B cell (primary cell): ENCODE data around the gene PARD3B. TPM values are rescaled to one million over a fixed set of nuclear protein-coding genes. Genes with fewer than 3 reads are reported as not detected.

Source experiments
- ATAC-seq: fragments of 200-7000 bp; cut with Tn5 transposase; one replicate; pipeline ENCODE4 v1.10.0; 2021; ENCODE audit warnings: low read depth, mild to moderate bottlenecking, moderate number of reproducible peaks, moderate library complexity
- CTCF ChIA-PET: fragments of 350-600 bp; sonication (Branson Sonifier 250); formaldehyde crosslinking; loops from one replicate; lab custom pipeline; 2021; ENCODE audit warnings: antibody characterized with exemption, inconsistent platforms; lab: Charles Lee
- POLR2A ChIA-PET: fragments of 350-600 bp; sonication (Branson Sonifier 250); formaldehyde crosslinking; loops from one replicate; lab custom pipeline; 2021; ENCODE audit warnings: antibody characterized with exemption; lab: Charles Lee
- DNase-seq: peaks from one replicate; pipeline ENCODE4 v3.0.0; 2013
- H2AFZ ChIP-seq: 2 replicates; pipeline ENCODE4 v1.6.1; 2012; ENCODE audit warnings: mild to moderate bottlenecking, low read depth, low read length; ENCODE audit not compliant: insufficient read depth, poor library complexity, severe bottlenecking
- H3K27ac ChIP-seq, 2 donors: 1 replicate in 1 of 2; 2 replicates in 1 of 2; pipeline ENCODE4 v1.5.1; 2012 to 2013; ENCODE audit warnings: low read length in 2 of 2, mild to moderate bottlenecking in 2 of 2, moderate library complexity in 1 of 2
- H3K27me3 ChIP-seq, 4 experiments: fragments of 200-600 bp in 1 of 4; sonication (generic) in 1 of 4; replicated peaks in 1 of 4; 1 replicate in 2 of 4; 2 replicates in 2 of 4; pipeline versions ENCODE4 v1.6.1 to v1.7.0; 2013 to 2016; ENCODE audit warnings: low read length in 3 of 4, mild to moderate bottlenecking in 2 of 4, mixed read lengths in 1 of 4, moderate library complexity in 1 of 4; ENCODE audit not compliant: insufficient read depth in 4 of 4, control insufficient read depth in 3 of 4; ENCODE audit errors: control extremely low read depth in 1 of 4
- H3K36me3 ChIP-seq, 2 experiments: replicated peaks in 1 of 2; 1 replicate in 1 of 2; 2 replicates in 1 of 2; pipeline versions ENCODE4 v1.6.1 to v1.7.1; 2013; ENCODE audit warnings: low read length in 1 of 2; ENCODE audit not compliant: insufficient read depth in 2 of 2, control insufficient read depth in 1 of 2; ENCODE audit errors: control extremely low read depth in 1 of 2, extremely low read depth in 1 of 2
- H3K4me1 ChIP-seq, 2 donors: fragments of 200-600 bp in 1 of 2; sonication (generic) in 1 of 2; 1 replicate in 1 of 2; 2 replicates in 1 of 2; pipeline versions ENCODE4 v1.5.1 to v1.6.1; 2013 to 2017; ENCODE audit warnings: low read length in 2 of 2; ENCODE audit not compliant: control insufficient read depth in 2 of 2, insufficient read depth in 2 of 2
- H3K4me2 ChIP-seq: replicated peaks from 2 replicates; pipeline ENCODE3; 2012; ENCODE audit warnings: mild to moderate bottlenecking, low read depth, low read length; ENCODE audit not compliant: poor library complexity, severe bottlenecking
- H3K4me3 ChIP-seq, 5 experiments: fragments of 200-600 bp in 1 of 5; sonication (generic) in 1 of 5; 1 replicate in 3 of 5; 2 replicates in 2 of 5; pipeline versions ENCODE4 v1.5.1 to v1.7.0; 2011 to 2016; ENCODE audit warnings: low read length in 4 of 5, mild to moderate bottlenecking in 4 of 5, low read depth in 2 of 5, control low read depth in 1 of 5, moderate library complexity in 1 of 5; ENCODE audit not compliant: insufficient read depth in 1 of 5; ENCODE audit errors: control extremely low read depth in 1 of 5, extremely low read depth in 1 of 5
- H3K79me2 ChIP-seq: fragments of 200-600 bp; sonication (generic); one replicate; pipeline ENCODE4 v1.6.0; 2016; ENCODE audit warnings: low read length; ENCODE audit not compliant: control insufficient read depth, insufficient read depth
- H3K9ac ChIP-seq: fragments of 200-600 bp; sonication (generic); 2 replicates; pipeline ENCODE4 v1.6.1; 2017; ENCODE audit warnings: mild to moderate bottlenecking, low read length, moderate library complexity
- H3K9me3 ChIP-seq, 3 donors: one replicate each; pipeline versions ENCODE4 v1.6.1 to v1.7.1; 2013; ENCODE audit warnings: low read length in 2 of 3; ENCODE audit not compliant: control insufficient read depth in 2 of 3, insufficient read depth in 1 of 3; ENCODE audit errors: control extremely low read depth in 1 of 3
- H4K20me1 ChIP-seq: 2 replicates; pipeline ENCODE4 v1.6.0; 2012; ENCODE audit warnings: mild to moderate bottlenecking, low read length; ENCODE audit not compliant: insufficient read depth, control insufficient read depth, poor library complexity, severe bottlenecking
- H3K27ac Mint-ChIP-seq: one replicate; pipeline ENCODE4 v1.8.0; 2021; ENCODE audit warnings: mixed read lengths
- H3K27me3 Mint-ChIP-seq: one replicate; pipeline ENCODE4 v1.8.0; 2021; ENCODE audit warnings: mixed read lengths
- H3K4me1 Mint-ChIP-seq: one replicate; pipeline ENCODE4 v1.8.0; 2021; ENCODE audit warnings: mixed read lengths
- H3K4me3 Mint-ChIP-seq: one replicate; pipeline ENCODE4 v1.8.0; 2021; ENCODE audit warnings: mixed read lengths
- H3K9me3 Mint-ChIP-seq: one replicate; pipeline ENCODE4 v1.8.0; 2022; ENCODE audit warnings: mixed read lengths; ENCODE audit not compliant: insufficient read depth
- EZH2 ChIP-seq: IDR thresholded peaks from 2 replicates; pipeline ENCODE4 v1.6.1; 2012; ENCODE audit warnings: borderline replicate concordance, low read depth, mild to moderate bottlenecking, moderate library complexity, low read length; ENCODE audit not compliant: insufficient read depth, poor library complexity, severe bottlenecking
- WGBS: methylation state at CpG from one replicate; pipeline ENCODE4 v1.1.5; 2013; ENCODE audit warnings: missing lambda C conversion rate; ENCODE audit not compliant: insufficient coverage; 5-methylcytosine and 5-hydroxymethylcytosine counted together
- intact Hi-C: fragments of 100-400 bp; cut with micrococcal nuclease; formaldehyde crosslinking; loops from one replicate; pipeline ENCODE4 v1.10.0; 2022
- polyA plus RNA-seq: library from polyadenylated mRNA; depleted of rRNA; stranded (reverse); fragments of >200 nt; gene quantifications from 2 replicates; pipeline ENCODE4 v1.2.3, GENCODE V29; 2012
- total RNA-seq, 2 donors: library from RNA; stranded (reverse); fragments of 120-200 nt in 1 of 2; gene quantifications; 1 replicate in 1 of 2; 2 replicates in 1 of 2; pipeline versions ENCODE4 v1.2.3 to v1.2.4, GENCODE V29; 2013 to 2022
- TF ChIP-seq, protein P1 (sequence below): fragments of 200-600 bp; IDR thresholded peaks from one replicate; pipeline ENCODE4 v1.8.0; 2022; ENCODE audit warnings: antibody characterized with exemption, mild to moderate bottlenecking

PARD3B gene
- total and polyA plus RNA-seq, 2 donors (not counting 1 experiment from before 2014, with no cell fraction given): not detected

DNA sequence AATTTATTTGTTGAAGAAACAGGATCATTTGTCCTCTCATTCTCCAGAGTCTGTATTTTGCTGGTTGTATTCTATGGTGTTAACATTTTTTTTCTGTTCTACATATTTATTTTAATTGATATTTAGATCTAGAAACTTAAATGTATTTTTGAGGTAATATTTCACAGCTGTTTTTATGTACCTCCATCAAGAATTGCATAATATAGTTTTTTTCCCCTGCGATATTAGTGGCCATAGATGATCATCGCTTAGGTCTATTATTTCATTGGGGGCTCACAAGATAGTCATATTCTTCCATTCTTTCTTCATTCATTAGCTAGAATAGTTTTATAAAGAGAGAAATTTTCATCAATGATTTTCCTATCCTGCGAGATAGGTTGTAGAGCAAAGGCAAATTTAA is 89.3 kb downstream of the PARD3B start:
- H3K9me3 ChIP-seq: no peaks in the 10 kb centered on the region
- no peaks in the 10 kb centered on the region for H3K36me3 ChIP-seq
- DNase-seq (no peak), ATAC-seq (no peak)
- H2AFZ ChIP-seq: no peak overlapping the region
- Mint-ChIP-seq H3K9me3 (no peaks in the 10 kb centered on the region), H3K27ac (no peak overlapping the region), H3K4me3 (no peak overlapping the region), H3K27me3 (no peaks in the 10 kb centered on the region), H3K4me1 (no peaks in the 10 kb centered on the region)
- no peaks in the 10 kb centered on the region for H3K4me1 ChIP-seq
- no peak overlapping the region for H3K4me2 ChIP-seq
- intact Hi-C loops: no loop called here
- H4K20me1 ChIP-seq: no peaks in the 10 kb centered on the region
- no peak overlapping the region for H3K27ac ChIP-seq
- H3K79me2 ChIP-seq: no peaks in the 10 kb centered on the region
- no peak overlapping the region for H3K4me3 ChIP-seq
- no peak overlapping the region for H3K9ac ChIP-seq
- ChIA-PET POLR2A (no interaction called here), CTCF (no interaction called here)
- TF ChIP-seq, protein P1, sequence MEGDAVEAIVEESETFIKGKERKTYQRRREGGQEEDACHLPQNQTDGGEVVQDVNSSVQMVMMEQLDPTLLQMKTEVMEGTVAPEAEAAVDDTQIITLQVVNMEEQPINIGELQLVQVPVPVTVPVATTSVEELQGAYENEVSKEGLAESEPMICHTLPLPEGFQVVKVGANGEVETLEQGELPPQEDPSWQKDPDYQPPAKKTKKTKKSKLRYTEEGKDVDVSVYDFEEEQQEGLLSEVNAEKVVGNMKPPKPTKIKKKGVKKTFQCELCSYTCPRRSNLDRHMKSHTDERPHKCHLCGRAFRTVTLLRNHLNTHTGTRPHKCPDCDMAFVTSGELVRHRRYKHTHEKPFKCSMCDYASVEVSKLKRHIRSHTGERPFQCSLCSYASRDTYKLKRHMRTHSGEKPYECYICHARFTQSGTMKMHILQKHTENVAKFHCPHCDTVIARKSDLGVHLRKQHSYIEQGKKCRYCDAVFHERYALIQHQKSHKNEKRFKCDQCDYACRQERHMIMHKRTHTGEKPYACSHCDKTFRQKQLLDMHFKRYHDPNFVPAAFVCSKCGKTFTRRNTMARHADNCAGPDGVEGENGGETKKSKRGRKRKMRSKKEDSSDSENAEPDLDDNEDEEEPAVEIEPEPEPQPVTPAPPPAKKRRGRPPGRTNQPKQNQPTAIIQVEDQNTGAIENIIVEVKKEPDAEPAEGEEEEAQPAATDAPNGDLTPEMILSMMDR: no peak
- no peak for TF ChIP-seq EZH2
- WGBS: no CpG with 5 or more reads among the region's 3 CpGs
- H3K27me3 ChIP-seq: no peaks in the 10 kb centered on the region

DNA sequence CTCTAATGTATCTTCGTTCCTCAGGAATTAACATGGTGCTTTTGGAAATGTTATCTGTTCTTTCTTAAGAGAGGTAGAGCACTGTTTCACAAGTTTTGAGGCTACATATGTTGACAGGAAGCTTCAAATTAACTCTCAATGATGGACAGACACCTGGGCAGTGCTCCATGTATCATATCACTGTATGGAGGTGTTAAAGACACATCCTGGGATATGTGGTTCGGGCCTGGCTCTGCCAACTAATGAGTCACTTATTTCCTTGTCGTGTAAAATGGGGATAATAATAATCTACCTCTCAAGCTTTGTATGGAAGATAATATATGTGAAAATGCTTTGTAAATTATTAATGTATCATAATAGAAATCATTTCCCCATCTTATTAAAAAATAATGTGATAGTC is 90.2 kb downstream of the PARD3B start:
- no CpG with 5 or more reads among the region's 3 CpGs for WGBS
- Histone ChIP-seq H3K4me1 (no peaks in the 10 kb centered on the region), H3K9me3 (no peaks in the 10 kb centered on the region), H3K27me3 (no peaks in the 10 kb centered on the region), H2AFZ (no peak overlapping the region), H3K9ac (no peak overlapping the region), H3K79me2 (no peaks in the 10 kb centered on the region), H3K36me3 (no peaks in the 10 kb centered on the region), H3K4me2 (no peak overlapping the region), H3K27ac (no peak overlapping the region), H4K20me1 (no peaks in the 10 kb centered on the region), H3K4me3 (no peak overlapping the region)
- ChIA-PET CTCF (no interaction called here), POLR2A (no interaction called here)
- TF ChIP-seq, protein P1: no peak
- TF ChIP-seq EZH2: no peak
- DNase-seq (no peak), ATAC-seq (no peak)
- Mint-ChIP-seq H3K27ac (no peak overlapping the region), H3K4me1 (no peaks in the 10 kb centered on the region), H3K27me3 (no peaks in the 10 kb centered on the region), H3K4me3 (no peak overlapping the region), H3K9me3 (no peaks in the 10 kb centered on the region)
- intact Hi-C loops: no loop called here
